H9 (cell line): ENCODE results near the gene UBE2D1. TPM values are rescaled to one million over a fixed set of nuclear protein-coding genes. Genes with fewer than 3 reads are reported as not detected.
A peak's percentile ranks its signal among the peaks of the same experiment; 100 is the strongest.

ENCODE experiments used
- DNase-seq: peaks from one replicate; pipeline ENCODE4 v3.0.0-alpha.2; 2017
- H2AFZ ChIP-seq: one replicate; pipeline ENCODE4 v1.6.1; 2013; ENCODE audit warnings: mild to moderate bottlenecking, low read length, control low read depth, moderate library complexity
- H2AK5ac ChIP-seq: 2 replicates; pipeline ENCODE4 v1.6.1; 2013; ENCODE audit warnings: low read length, control low read depth, mixed read lengths; ENCODE audit not compliant: insufficient read length
- H2BK120ac ChIP-seq: one replicate; pipeline ENCODE4 v1.6.1; 2013; ENCODE audit warnings: low read depth, mild to moderate bottlenecking, low read length, control low read depth, inconsistent platforms; ENCODE audit not compliant: poor library complexity, severe bottlenecking
- H2BK12ac ChIP-seq: 2 replicates; pipeline ENCODE4 v1.6.1; 2013; ENCODE audit warnings: low read length, control low read depth, mixed read lengths, low read depth; ENCODE audit not compliant: insufficient read length
- H2BK15ac ChIP-seq: 2 replicates; pipeline ENCODE4 v1.6.1; 2013; ENCODE audit warnings: low read depth, low read length, control low read depth
- H2BK20ac ChIP-seq: one replicate; pipeline ENCODE4 v1.6.1; 2013; ENCODE audit warnings: low read depth, mild to moderate bottlenecking, low read length, control low read depth, inconsistent platforms; ENCODE audit not compliant: poor library complexity, severe bottlenecking
- H2BK5ac ChIP-seq: 2 replicates; pipeline ENCODE4 v1.6.1; 2013; ENCODE audit warnings: low read length, control low read depth, mixed read lengths; ENCODE audit not compliant: insufficient read length
- H3K14ac ChIP-seq: 2 replicates; pipeline ENCODE4 v1.6.1; 2013; ENCODE audit warnings: low read length, control low read depth; ENCODE audit not compliant: insufficient read depth
- H3K18ac ChIP-seq: 2 replicates; pipeline ENCODE4 v1.6.1; 2013; ENCODE audit warnings: low read depth, mild to moderate bottlenecking, mixed read lengths, low read length, control low read depth; ENCODE audit not compliant: insufficient read length
- H3K23ac ChIP-seq: 2 replicates; pipeline ENCODE4 v1.6.1; 2013; ENCODE audit warnings: low read length, control low read depth, mixed read lengths, low read depth; ENCODE audit not compliant: insufficient read length
- H3K23me2 ChIP-seq: 2 replicates; pipeline ENCODE4 v1.6.1; 2013; ENCODE audit warnings: low read depth, mild to moderate bottlenecking, mixed read lengths, low read length, control low read depth; ENCODE audit not compliant: insufficient read length, poor library complexity, severe bottlenecking
- H3K27ac ChIP-seq: 2 replicates; pipeline ENCODE4 v1.5.1; 2013; ENCODE audit warnings: low read length, control low read depth, mixed read lengths, low read depth; ENCODE audit not compliant: insufficient read length
- H3K27me3 ChIP-seq: 2 replicates; pipeline ENCODE4 v1.6.1; 2013; ENCODE audit warnings: low read length, control low read depth, inconsistent platforms; ENCODE audit not compliant: insufficient read depth
- H3K4ac ChIP-seq: 2 replicates; pipeline ENCODE4 v1.6.1; 2013; ENCODE audit warnings: low read depth, mild to moderate bottlenecking, control low read depth, inconsistent platforms, low read length, moderate library complexity
- H3K4me1 ChIP-seq: 2 replicates; pipeline ENCODE4 v1.6.1; 2013; ENCODE audit warnings: low read length, control low read depth, inconsistent platforms; ENCODE audit not compliant: insufficient read depth
- H3K4me2 ChIP-seq: 2 replicates; pipeline ENCODE4 v1.6.1; 2013; ENCODE audit warnings: low read length, control low read depth, mixed read lengths; ENCODE audit not compliant: insufficient read length, insufficient read depth
- H3K56ac ChIP-seq: 2 replicates; pipeline ENCODE4 v1.6.1; 2013; ENCODE audit warnings: low read depth, mild to moderate bottlenecking, mixed read lengths, low read length, control low read depth; ENCODE audit not compliant: insufficient read length
- H3K79me1 ChIP-seq: 2 replicates; pipeline ENCODE4 v1.6.1; 2013; ENCODE audit warnings: low read depth, mild to moderate bottlenecking, moderate library complexity, low read length, control low read depth, inconsistent platforms; ENCODE audit not compliant: insufficient read depth, poor library complexity, severe bottlenecking
- H3K79me2 ChIP-seq: 2 replicates; pipeline ENCODE4 v1.6.1; 2013; ENCODE audit warnings: low read length, control low read depth, inconsistent platforms; ENCODE audit not compliant: insufficient read depth
- H3K9ac ChIP-seq: 2 replicates; pipeline ENCODE4 v1.6.1; 2013; ENCODE audit warnings: low read length, control low read depth, mixed read lengths; ENCODE audit not compliant: insufficient read length; ENCODE audit errors: extremely low read depth
- H3K9me3 ChIP-seq: one replicate; pipeline ENCODE4 v1.6.1; 2013; ENCODE audit warnings: low read depth, low read length, inconsistent platforms; ENCODE audit not compliant: control insufficient read depth
- H3T11ph ChIP-seq: one replicate; pipeline ENCODE4 v1.6.1; 2013; ENCODE audit warnings: mild to moderate bottlenecking, low read length, control low read depth, inconsistent platforms
- H4K20me1 ChIP-seq: one replicate; pipeline ENCODE4 v1.6.1; 2013; ENCODE audit not compliant: control insufficient read depth, insufficient read length, insufficient read depth
- H4K5ac ChIP-seq: 2 replicates; pipeline ENCODE4 v1.6.1; 2013; ENCODE audit warnings: low read depth, mild to moderate bottlenecking, mixed read lengths, low read length, control low read depth; ENCODE audit not compliant: insufficient read length
- H4K8ac ChIP-seq: replicated peaks from 2 replicates; pipeline ENCODE4 v1.6.1; 2013; ENCODE audit warnings: low read length, control low read depth, mixed read lengths, low read depth; ENCODE audit not compliant: insufficient read length
- H4K91ac ChIP-seq: 2 replicates; pipeline ENCODE4 v1.6.1; 2013; ENCODE audit warnings: low read depth, mild to moderate bottlenecking, moderate library complexity, mixed read lengths, low read length, control low read depth; ENCODE audit not compliant: insufficient read length
- H3K27ac Mint-ChIP-seq, 3 experiments: 2 replicates in 2 of 3; 3 replicates in 1 of 3; pipeline ENCODE4 v1.8.0; 2020 to 2021; ENCODE audit warnings: mixed read lengths in 3 of 3, mild to moderate bottlenecking in 1 of 3, moderate library complexity in 1 of 3
- H3K27me3 Mint-ChIP-seq: 2 replicates; pipeline ENCODE4 v1.8.0; 2021; ENCODE audit warnings: low read depth, mild to moderate bottlenecking, moderate library complexity, mixed read lengths
- H3K36me3 Mint-ChIP-seq, 3 experiments: 2 replicates in 2 of 3; 3 replicates in 1 of 3; pipeline ENCODE4 v1.8.0; 2020 to 2021; ENCODE audit warnings: low read depth in 3 of 3, mixed read lengths in 3 of 3; ENCODE audit not compliant: insufficient read depth in 1 of 3
- H3K4me1 Mint-ChIP-seq, 2 experiments: 2 replicates each; pipeline ENCODE4 v1.8.0; 2020; ENCODE audit warnings: mixed read lengths in 2 of 2
- H3K4me3 Mint-ChIP-seq, 2 experiments: 2 replicates in 1 of 2; 3 replicates in 1 of 2; pipeline ENCODE4 v1.8.0; 2020 to 2021; ENCODE audit warnings: mild to moderate bottlenecking in 2 of 2, mixed read lengths in 2 of 2, moderate library complexity in 1 of 2
- H3K9me3 Mint-ChIP-seq, 2 experiments: 2 replicates in 1 of 2; 3 replicates in 1 of 2; pipeline ENCODE4 v1.8.0; 2020; ENCODE audit warnings: mild to moderate bottlenecking in 2 of 2, mixed read lengths in 2 of 2, moderate library complexity in 1 of 2
- WGBS: extraction: QIAGEN DNeasy Blood & Tissue Kit; methylation state at CpG from one replicate; pipeline ENCODE4 v1.1.7; 2013; ENCODE audit warnings: missing lambda C conversion rate, low lambda C conversion rate, mixed read lengths; ENCODE audit not compliant: insufficient read length; ENCODE audit errors: extremely low coverage; 5-methylcytosine and 5-hydroxymethylcytosine counted together
- total RNA-seq: library from RNA; stranded (reverse); gene quantifications from 2 replicates; pipeline ENCODE4 v1.2.1, GENCODE V29; 2021
- TF ChIP-seq, protein P1 (sequence below): fragments of 200-600 bp; sonication (generic); conservative IDR thresholded peaks from 3 replicates; pipeline ENCODE4 v1.8.0; 2021; ENCODE audit warnings: antibody characterized with exemption, mild to moderate bottlenecking

The UBE2D1 gene
- total RNA-seq, 1 experiment from 2014 or later, result 26.8 TPM

DNA sequence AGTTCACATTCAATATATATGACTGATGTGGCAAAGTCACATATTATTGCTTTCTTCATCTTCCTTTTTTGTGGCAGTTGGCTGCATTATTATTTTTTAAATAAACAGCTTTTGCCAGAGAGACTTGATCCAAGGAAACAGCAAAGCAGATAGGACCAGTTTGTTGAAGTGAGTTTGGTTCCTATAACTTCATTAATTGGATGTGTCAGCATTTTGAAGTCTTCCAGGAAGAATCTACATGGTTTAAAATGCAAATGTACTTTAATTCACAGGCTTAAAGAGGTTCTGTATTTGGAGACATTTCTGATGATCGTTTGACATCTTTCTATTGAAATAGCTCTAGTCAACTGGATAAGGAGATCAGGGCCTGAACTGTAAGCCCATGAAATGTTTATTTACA, 13.2 kb downstream of the UBE2D1 start:
- no peak overlapping the region for H2BK5ac ChIP-seq
- H4K20me1 ChIP-seq, result no peaks in the 10 kb centered on the region
- no peaks in the 10 kb centered on the region; a peak in 1 of 5 replicates for H3K9me3 Mint-ChIP-seq
- no peak overlapping the region for H4K5ac ChIP-seq
- no peak overlapping the region for H3T11ph ChIP-seq
- H2BK15ac ChIP-seq, result no peak overlapping the region
- H3K4ac ChIP-seq, result no peak overlapping the region
- no peak overlapping the region for H3K18ac ChIP-seq
- no peaks in the 10 kb centered on the region for H3K27me3 Mint-ChIP-seq
- no peak overlapping the region for H4K91ac ChIP-seq
- H3K27ac ChIP-seq, result no peak overlapping the region
- peaks cover 3% of the 10 kb centered on the region for H3K79me1 ChIP-seq
- H3K27ac Mint-ChIP-seq, result peak overlapping the region in 2 of 3 experiments; percentile 47 to 90; a peak in 2 of 7 replicates
- WGBS, result no CpG with 5 or more reads among the region's 1 CpG
- no peak overlapping the region for H3K4me3 Mint-ChIP-seq
- H3K4me2 ChIP-seq, result no peak overlapping the region
- H2BK12ac ChIP-seq, result no peak overlapping the region
- H2AFZ ChIP-seq, result no peak overlapping the region
- TF ChIP-seq, protein P1, sequence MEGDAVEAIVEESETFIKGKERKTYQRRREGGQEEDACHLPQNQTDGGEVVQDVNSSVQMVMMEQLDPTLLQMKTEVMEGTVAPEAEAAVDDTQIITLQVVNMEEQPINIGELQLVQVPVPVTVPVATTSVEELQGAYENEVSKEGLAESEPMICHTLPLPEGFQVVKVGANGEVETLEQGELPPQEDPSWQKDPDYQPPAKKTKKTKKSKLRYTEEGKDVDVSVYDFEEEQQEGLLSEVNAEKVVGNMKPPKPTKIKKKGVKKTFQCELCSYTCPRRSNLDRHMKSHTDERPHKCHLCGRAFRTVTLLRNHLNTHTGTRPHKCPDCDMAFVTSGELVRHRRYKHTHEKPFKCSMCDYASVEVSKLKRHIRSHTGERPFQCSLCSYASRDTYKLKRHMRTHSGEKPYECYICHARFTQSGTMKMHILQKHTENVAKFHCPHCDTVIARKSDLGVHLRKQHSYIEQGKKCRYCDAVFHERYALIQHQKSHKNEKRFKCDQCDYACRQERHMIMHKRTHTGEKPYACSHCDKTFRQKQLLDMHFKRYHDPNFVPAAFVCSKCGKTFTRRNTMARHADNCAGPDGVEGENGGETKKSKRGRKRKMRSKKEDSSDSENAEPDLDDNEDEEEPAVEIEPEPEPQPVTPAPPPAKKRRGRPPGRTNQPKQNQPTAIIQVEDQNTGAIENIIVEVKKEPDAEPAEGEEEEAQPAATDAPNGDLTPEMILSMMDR, result no peak
- no peak overlapping the region for H3K56ac ChIP-seq
- H3K4me1 Mint-ChIP-seq, result peaks cover 26 to 38% of the 10 kb centered on the region in 2 experiments
- DNase-seq, result no peak
- no peaks in the 10 kb centered on the region for H3K9me3 ChIP-seq
- H3K79me2 ChIP-seq, result peaks cover 6% of the 10 kb centered on the region; the same call in 1 of the 2 replicates
- no peak overlapping the region for H3K9ac ChIP-seq
- no peaks in the 10 kb centered on the region for H3K27me3 ChIP-seq
- H3K4me1 ChIP-seq, result peaks cover 3% of the 10 kb centered on the region; the same call in 1 of the 2 replicates
- no peak overlapping the region for H3K14ac ChIP-seq
- H3K23ac ChIP-seq, result no peak overlapping the region
- H3K23me2 ChIP-seq, result no peaks in the 10 kb centered on the region
- no peak overlapping the region for H2BK120ac ChIP-seq
- peaks cover 3 to 8% (median 7%) of the 10 kb centered on the region in 3 experiments; a peak in 6 of 7 replicates for H3K36me3 Mint-ChIP-seq
- no peak overlapping the region for H4K8ac ChIP-seq
- no peak overlapping the region for H2BK20ac ChIP-seq
- H2AK5ac ChIP-seq, result no peak overlapping the region
